T-helper 1 cell treated with Interleukin-12 subunit alpha and Interleukin-12 subunit beta and Interleukin-4 antibody, amounts not matched to agents 30 μg/mL and 1 μg/mL, for 36 hours (primary cell): ENCODE data around the gene VAMP8.

Experiments
- H3K27ac Mint-ChIP-seq: one replicate; pipeline ENCODE4 v1.8.0; 2021; ENCODE audit warnings: mild to moderate bottlenecking, mixed read lengths
- H3K27me3 Mint-ChIP-seq: one replicate; pipeline ENCODE4 v1.8.0; 2021; ENCODE audit warnings: low read depth, mixed read lengths
- H3K36me3 Mint-ChIP-seq: one replicate; pipeline ENCODE4 v1.8.0; 2021; ENCODE audit warnings: low read depth, mixed read lengths
- H3K4me1 Mint-ChIP-seq: one replicate; pipeline ENCODE4 v1.8.0; 2021; ENCODE audit warnings: low read depth, mixed read lengths
- H3K4me3 Mint-ChIP-seq: one replicate; pipeline ENCODE4 v1.8.0; 2021; ENCODE audit warnings: mild to moderate bottlenecking, moderate library complexity, mixed read lengths
- H3K9me3 Mint-ChIP-seq: one replicate; pipeline ENCODE4 v1.8.0; 2021; ENCODE audit warnings: mixed read lengths

Gene VAMP8

DNA sequence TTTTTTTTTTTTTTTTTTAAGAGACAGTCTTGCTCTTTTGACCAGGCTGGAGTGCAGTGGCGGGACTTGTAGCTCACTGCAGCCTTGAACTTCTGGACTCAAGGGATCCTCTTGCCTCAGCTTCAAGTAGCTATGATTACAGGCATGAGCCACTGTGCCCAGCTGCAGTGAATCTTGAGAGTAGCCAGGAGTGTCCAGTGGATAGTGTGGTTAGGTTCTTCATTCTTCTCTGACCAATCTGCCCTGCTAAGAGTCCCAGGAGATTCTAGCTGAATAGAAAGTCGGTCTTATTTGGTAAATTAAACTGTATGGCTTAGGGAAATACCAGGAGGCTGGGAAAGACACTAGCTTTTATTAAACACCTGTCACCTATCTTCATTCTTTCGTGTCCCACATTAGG is 53.9 kb downstream of the VAMP8 start:
- Mint-ChIP-seq H3K4me3 (no peak overlapping the region), H3K4me1 (peaks cover 17% of the 10 kb centered on the region), H3K9me3 (no peaks in the 10 kb centered on the region), H3K27me3 (no peaks in the 10 kb centered on the region), H3K27ac (no peak overlapping the region), H3K36me3 (peaks cover 52% of the 10 kb centered on the region)
